Measurements from ENCODE around the gene PLK4. TPM values are rescaled to one million over a fixed set of nuclear protein-coding genes. Genes with fewer than 3 reads are reported as not detected.

PLK4 gene
- total and polyA plus RNA-seq, 12 donors, result 0.22 to 3.7 (median 0.56) TPM

- Histone ChIP-seq H3K27ac (no peak overlapping the region), H3K4me3 (no peak overlapping the region), H3K4me1 (peaks cover 0 to 6% (median 0%) of the 10 kb centered on the region in 9 donors), H3K36me3 (no peaks in the 10 kb centered on the region), H3K27me3 (no peaks in the 10 kb centered on the region), H3K9me3 (peaks cover 0 to 39% (median 16%) of the 10 kb centered on the region in 11 donors)
- WGBS, 2 donors, result 72 to 77% methylated on average over 5 of the region's 5 CpGs
- no peak for TF ChIP-seq CTCF (IDR thresholded peaks at IDR 0.05)
- intact Hi-C loops (cut with DNase I), result loop anchor here in 1 of 10 donors (10.0 kb wide), 1 partner anchor 50 kb away; no protein-coding TSS in a partner anchor
- DNase-seq (no peak), ATAC-seq (no peak)
Observed at GRCh38 chr4:127844601-127845116, 36.0 kb upstream of the PLK4 start.

GRCh38 chr4:127846061-127846460, 34.6 kb upstream of the PLK4 start:
- peaks cover 0 to 6% (median 0%) of the 10 kb centered on the region in 9 donors for H3K4me1 ChIP-seq
- intact Hi-C loops (cut with DNase I), result loop anchor here in 1 of 10 donors (10.0 kb wide), 1 partner anchor 49 kb away; no protein-coding TSS in a partner anchor
- DNase-seq (no peak), ATAC-seq (no peak)
- H3K9me3 ChIP-seq, result peaks cover 0 to 53% (median 29%) of the 10 kb centered on the region in 11 donors
- no peak for TF ChIP-seq CTCF (IDR thresholded peaks at IDR 0.05)
- no peak overlapping the region for H3K4me3 ChIP-seq
- H3K36me3 ChIP-seq, result no peaks in the 10 kb centered on the region
- no peak overlapping the region for H3K27ac ChIP-seq
- no peaks in the 10 kb centered on the region for H3K27me3 ChIP-seq

- H3K27ac ChIP-seq, result no peak overlapping the region
- H3K36me3 ChIP-seq, result no peaks in the 10 kb centered on the region
- intact Hi-C loops (cut with DNase I), result loop anchor here in 1 of 10 donors (10.0 kb wide), 1 partner anchor 48 kb away; no protein-coding TSS in a partner anchor
- H3K27me3 ChIP-seq, result no peaks in the 10 kb centered on the region
- H3K9me3 ChIP-seq, result peaks cover 0 to 60% (median 32%) of the 10 kb centered on the region in 11 donors
- ATAC-seq (no peak), DNase-seq (no peak)
- TF ChIP-seq CTCF (IDR thresholded peaks at IDR 0.05), result no peak
- WGBS, 2 donors, result 93 to 100% methylated on average over 1 of the region's 1 CpG
- peaks cover 0 to 6% (median 0%) of the 10 kb centered on the region in 9 donors for H3K4me1 ChIP-seq
- H3K4me3 ChIP-seq, result no peak overlapping the region
Observed at GRCh38 chr4:127846765-127847164, 33.9 kb upstream of the PLK4 start.

GRCh38 chr4:127849505-127850234, 31.0 kb upstream of the PLK4 start:
- peaks cover 0 to 79% (median 32%) of the 10 kb centered on the region in 11 donors for H3K9me3 ChIP-seq

More at GRCh38 chr4:127849505-127850234, 31.0 kb upstream of the PLK4 start:
- no peaks in the 10 kb centered on the region for H3K4me1 ChIP-seq
- ATAC-seq (no peak), DNase-seq (no peak)
- H3K27me3 ChIP-seq, result no peaks in the 10 kb centered on the region
- 85 to 86% methylated on average over 1 of the region's 1 CpG for WGBS, 2 donors
- no peak for TF ChIP-seq CTCF (IDR thresholded peaks at IDR 0.05)
- no peak overlapping the region for H3K27ac ChIP-seq
- H3K36me3 ChIP-seq, result no peaks in the 10 kb centered on the region
- intact Hi-C loops (cut with DNase I), result loop anchor here in 1 of 10 donors (10.0 kb wide), 1 partner anchor 45 kb away; no protein-coding TSS in a partner anchor
- no peak overlapping the region for H3K4me3 ChIP-seq

All from heart right ventricle (tissue), 16 donors.